HepG2 (cell line): ENCODE measurements around the gene AKTIP. TPM values are rescaled to one million over a fixed set of nuclear protein-coding genes. Genes with fewer than 3 reads are reported as not detected.

Experiments used
- ARID5B ChIP-seq: IDR thresholded peaks from 2 replicates; pipeline ENCODE4 v1.4.0; 2020; ENCODE audit warnings: mild to moderate bottlenecking, missing genetic modification reagents
- ATF6 ChIP-seq: sonication (generic); formaldehyde crosslinking; conservative IDR thresholded peaks from 2 replicates; pipeline ENCODE4 v1.4.0; 2020; ENCODE audit warnings: missing genetic modification reagents
- CCAR2 ChIP-seq: fragments of 200-400 bp; formaldehyde crosslinking; optimal IDR thresholded peaks from 2 replicates; pipeline ENCODE3; 2018; ENCODE audit warnings: low read depth, mild to moderate bottlenecking, low read length, moderate library complexity
- FOXK1 ChIP-seq: sonication (generic); formaldehyde crosslinking; IDR thresholded peaks from 2 replicates; pipeline ENCODE4 v1.4.0; 2020; ENCODE audit warnings: low read depth, missing genetic modification reagents, borderline replicate concordance
- FOXP1 ChIP-seq, 2 experiments: fragments of 450-650 bp in 1 of 2; IDR thresholded peaks; 2 replicates each; pipeline ENCODE4 v1.6.1; 2017 to 2018; ENCODE audit warnings: antibody characterized with exemption in 1 of 2
- GRHL1 ChIP-seq: sonication (generic); formaldehyde crosslinking; conservative IDR thresholded peaks from 2 replicates; pipeline ENCODE4 v1.8.0; 2022; ENCODE audit warnings: missing genetic modification reagents
- HDAC2 ChIP-seq: sonication (generic); formaldehyde crosslinking; IDR thresholded peaks from 2 replicates; pipeline ENCODE4 v1.4.0; 2020; ENCODE audit warnings: missing genetic modification reagents
- IRX3 ChIP-seq: sonication (generic); formaldehyde crosslinking; IDR thresholded peaks from 2 replicates; pipeline ENCODE4 v1.8.1; 2023; ENCODE audit warnings: mild to moderate bottlenecking, low read depth, missing genetic modification reagents, borderline replicate concordance
- MAF1 ChIP-seq: sonication (generic); formaldehyde crosslinking; IDR thresholded peaks from 2 replicates; pipeline ENCODE4 v1.5.0; 2020; ENCODE audit warnings: missing genetic modification reagents, borderline replicate concordance
- NCOA5 ChIP-seq: sonication (generic); formaldehyde crosslinking; IDR thresholded peaks from 2 replicates; pipeline ENCODE4 v1.4.0; 2020; ENCODE audit warnings: missing genetic modification reagents
- RAD21 ChIP-seq: fragments of 450-650 bp; formaldehyde crosslinking; IDR thresholded peaks from 2 replicates; pipeline ENCODE4 v1.5.0; 2020; ENCODE audit warnings: mild to moderate bottlenecking
- RNF2 ChIP-seq: fragments of 450-650 bp; conservative IDR thresholded peaks from 2 replicates; pipeline ENCODE4 v1.6.1; 2016; ENCODE audit warnings: low read depth
- TMF1 ChIP-seq: sonication (generic); formaldehyde crosslinking; IDR thresholded peaks from 2 replicates; pipeline ENCODE4 v1.8.1; 2022; ENCODE audit warnings: low read depth, missing genetic modification reagents
- ZFP37 ChIP-seq: sonication (generic); formaldehyde crosslinking; IDR thresholded peaks from 2 replicates; pipeline ENCODE4 v1.4.0; 2020; ENCODE audit warnings: missing genetic modification reagents, borderline replicate concordance
- ZNF160 ChIP-seq: sonication (generic); formaldehyde crosslinking; IDR thresholded peaks from 2 replicates; pipeline ENCODE4 v1.8.0; 2022; ENCODE audit warnings: mild to moderate bottlenecking, inconsistent platforms, missing genetic modification reagents
- ZNF235 ChIP-seq: sonication (generic); formaldehyde crosslinking; IDR thresholded peaks from 2 replicates; pipeline ENCODE4 v1.8.1; 2023; ENCODE audit warnings: mild to moderate bottlenecking, missing genetic modification reagents, borderline replicate concordance
- ZNF496 ChIP-seq: sonication (generic); formaldehyde crosslinking; IDR thresholded peaks from 2 replicates; pipeline ENCODE4 v1.8.1; 2023; ENCODE audit warnings: mild to moderate bottlenecking, moderate library complexity, missing genetic modification reagents; ENCODE audit not compliant: insufficient replicate concordance
- ZNF543 ChIP-seq: sonication (generic); formaldehyde crosslinking; IDR thresholded peaks from 2 replicates; pipeline ENCODE4 v1.4.0; 2020; ENCODE audit warnings: mild to moderate bottlenecking, missing genetic modification reagents
- ZNF567 ChIP-seq: sonication (generic); formaldehyde crosslinking; IDR thresholded peaks from 2 replicates; pipeline ENCODE4 v1.8.1; 2023; ENCODE audit warnings: mild to moderate bottlenecking, missing genetic modification reagents, borderline replicate concordance
- ZNF572 ChIP-seq: sonication (generic); formaldehyde crosslinking; IDR thresholded peaks from 2 replicates; pipeline ENCODE4 v1.5.1; 2020; ENCODE audit warnings: mild to moderate bottlenecking, missing genetic modification reagents
- ZNF589 ChIP-seq: sonication (generic); formaldehyde crosslinking; conservative IDR thresholded peaks from 2 replicates; pipeline ENCODE4 v1.8.0; 2022; ENCODE audit warnings: mild to moderate bottlenecking, moderate library complexity, missing genetic modification reagents
- ZNF674 ChIP-seq: sonication (generic); formaldehyde crosslinking; IDR thresholded peaks from 2 replicates; pipeline ENCODE4 v1.5.0; 2020; ENCODE audit warnings: low read depth, mild to moderate bottlenecking, missing genetic modification reagents
- ZNF83 ChIP-seq: sonication (generic); formaldehyde crosslinking; IDR thresholded peaks from 2 replicates; pipeline ENCODE4 v1.4.0; 2020; ENCODE audit warnings: missing genetic modification reagents, mild to moderate bottlenecking, borderline replicate concordance
- polyA plus RNA-seq, 8 experiments: library from polyadenylated mRNA; depleted of rRNA in 3 of 8; stranded (reverse) in 7 of 8; unstranded in 1 of 8; fragments of >200 nt; fragmentation: Illumina TruSeq in 4 of 8; extraction: Trizol in 4 of 8; gene quantifications; 2 replicates each; pipeline versions ENCODE4 v1.2.1 to v1.2.3, GENCODE V29; 2011 to 2016; ENCODE audit warnings: low read depth in 4 of 8, missing spikeins in 1 of 8, mixed read lengths in 1 of 8; ENCODE audit not compliant: insufficient read depth in 1 of 8
- total RNA-seq, 5 experiments: library from RNA; depleted of rRNA; stranded (reverse); fragments of >200 nt; fragmentation: Illumina TruSeq; extraction: Trizol; gene quantifications; 2 replicates each; pipeline ENCODE4 v1.2.3, GENCODE V29; 2016; ENCODE audit warnings: low read depth in 1 of 5

AKTIP gene
- total and polyA plus RNA-seq, 2 of the 13 experiments (the other 11 are each of a cell fraction or from before 2014, with no cell fraction given), result 28.8 to 49.0 TPM

GRCh38 chr16:53546988-53547391 lies 44.0 kb upstream of the AKTIP start (continued):
- no peak; the same call in 1 of the 2 replicates for TF ChIP-seq FOXK1
- TF ChIP-seq ZFP37 (CRISPR knock-in tag), result no peak
- TF ChIP-seq GRHL1 (CRISPR knock-in tag), result no peak
- no peak for TF ChIP-seq ZNF83 (CRISPR knock-in tag)
- TF ChIP-seq ZNF589 (CRISPR knock-in tag), result no peak
- no peak for TF ChIP-seq ZNF160 (CRISPR knock-in tag)
- TF ChIP-seq ZNF572 (CRISPR knock-in tag), result 0 out of 2 replicates have a peak, but pooled peaks have one; percentile 65
- no peak for TF ChIP-seq NCOA5 (CRISPR knock-in tag)
- no peak for TF ChIP-seq MAF1 (CRISPR knock-in tag)
- TF ChIP-seq ZNF567 (CRISPR knock-in tag), result no peak
- TF ChIP-seq ZNF235 (CRISPR knock-in tag), result no peak
- no peak for TF ChIP-seq ARID5B (CRISPR knock-in tag)
- TF ChIP-seq ZNF543 (CRISPR knock-in tag), result no peak
- no peak for TF ChIP-seq ATF6 (CRISPR knock-in tag)
- TF ChIP-seq IRX3 (CRISPR knock-in tag), result no peak
- no peak for TF ChIP-seq CCAR2
- no peak for TF ChIP-seq TMF1 (CRISPR knock-in tag)
- no peak for TF ChIP-seq RNF2
- TF ChIP-seq RAD21, result peak; percentile 70
- 0 out of 2 replicates have a peak, but pooled peaks have one; percentile 36 for TF ChIP-seq HDAC2 (CRISPR knock-in tag)
- TF ChIP-seq ZNF496 (CRISPR knock-in tag), result no peak
- TF ChIP-seq FOXP1 (IDR thresholded peaks at IDR 0.05), result no peak
- TF ChIP-seq FOXP1 (CRISPR knock-in tag; IDR thresholded peaks at IDR 0.05), result no peak
- TF ChIP-seq ZNF674, result no peak
